ENCODE measurements around the gene ABR. TPM values are rescaled to one million over a fixed set of nuclear protein-coding genes. Genes with fewer than 3 reads are reported as not detected.
"Not testable (repeated sequence)": the region's sequence is repeated elsewhere in the genome, so short reads cannot be mapped to it uniquely, and the experiment has no call there.

The ABR gene
- total RNA-seq, 1 donor from 2014 or later = 92.7 TPM

DNA sequence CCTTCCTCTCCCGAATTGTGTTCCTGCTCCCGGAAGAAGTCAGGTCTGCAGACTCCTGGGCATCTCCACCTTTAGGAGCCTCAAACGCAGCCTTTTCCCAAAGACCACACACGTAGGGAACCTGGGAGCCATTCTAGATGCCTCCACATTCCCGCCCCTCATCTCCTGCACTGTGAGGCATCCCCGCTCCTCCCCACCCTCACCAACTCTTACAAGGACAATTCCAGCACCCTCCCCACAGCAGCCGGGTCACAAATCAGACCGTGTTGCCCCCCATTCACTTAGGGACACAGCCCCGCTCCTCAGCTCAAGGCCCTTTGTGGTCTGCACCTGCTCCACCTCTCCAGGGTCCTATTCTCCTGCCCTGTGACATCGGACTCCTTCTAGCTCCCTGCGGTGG is 49.6 kb downstream of the ABR start:
- H3K36me3 ChIP-seq = no peaks in the 10 kb centered on the region
- H3K4me1 Mint-ChIP-seq = peaks cover 30% of the 10 kb centered on the region
- H3K27me3 ChIP-seq = no peaks in the 10 kb centered on the region
- no peak overlapping the region for H3K27ac ChIP-seq
- no peaks in the 10 kb centered on the region for H3K4me1 ChIP-seq
- H3F3A ChIP-seq (ENCODE audit: low read depth) = no peaks in the 10 kb centered on the region
- H3K4me2 ChIP-seq = no peak overlapping the region
- no peaks in the 10 kb centered on the region for H3K9me3 ChIP-seq (ENCODE audit: low read depth)
- no peaks in the 10 kb centered on the region for H3K79me2 ChIP-seq (ENCODE audit: low read depth)
- H3K36me3 Mint-ChIP-seq = peaks cover 11% of the 10 kb centered on the region
- H3K4me3 ChIP-seq = no peak overlapping the region
- H2AFZ ChIP-seq (replicated peaks) = no peak overlapping the region
- peaks cover 3% of the 10 kb centered on the region for H3K9me3 Mint-ChIP-seq
- no peak for TF ChIP-seq EZH2 (IDR thresholded peaks at IDR 0.05)
- TF ChIP-seq, protein P1, sequence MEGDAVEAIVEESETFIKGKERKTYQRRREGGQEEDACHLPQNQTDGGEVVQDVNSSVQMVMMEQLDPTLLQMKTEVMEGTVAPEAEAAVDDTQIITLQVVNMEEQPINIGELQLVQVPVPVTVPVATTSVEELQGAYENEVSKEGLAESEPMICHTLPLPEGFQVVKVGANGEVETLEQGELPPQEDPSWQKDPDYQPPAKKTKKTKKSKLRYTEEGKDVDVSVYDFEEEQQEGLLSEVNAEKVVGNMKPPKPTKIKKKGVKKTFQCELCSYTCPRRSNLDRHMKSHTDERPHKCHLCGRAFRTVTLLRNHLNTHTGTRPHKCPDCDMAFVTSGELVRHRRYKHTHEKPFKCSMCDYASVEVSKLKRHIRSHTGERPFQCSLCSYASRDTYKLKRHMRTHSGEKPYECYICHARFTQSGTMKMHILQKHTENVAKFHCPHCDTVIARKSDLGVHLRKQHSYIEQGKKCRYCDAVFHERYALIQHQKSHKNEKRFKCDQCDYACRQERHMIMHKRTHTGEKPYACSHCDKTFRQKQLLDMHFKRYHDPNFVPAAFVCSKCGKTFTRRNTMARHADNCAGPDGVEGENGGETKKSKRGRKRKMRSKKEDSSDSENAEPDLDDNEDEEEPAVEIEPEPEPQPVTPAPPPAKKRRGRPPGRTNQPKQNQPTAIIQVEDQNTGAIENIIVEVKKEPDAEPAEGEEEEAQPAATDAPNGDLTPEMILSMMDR (IDR thresholded peaks at IDR 0.05) = no peak
- TF ChIP-seq EZH2phosphoT487 (IDR thresholded peaks at IDR 0.05) = no peak
- no peak overlapping the region for H3K9ac ChIP-seq
- no peak overlapping the region for H3K27ac Mint-ChIP-seq
- no peak overlapping the region for H3K4me3 Mint-ChIP-seq
- DNase-seq (ENCODE audit: low spot score) = no peak
- H3K27me3 Mint-ChIP-seq (ENCODE audit: insufficient read depth, low read depth) = peaks cover 6% of the 10 kb centered on the region
- peaks cover 10% of the 10 kb centered on the region for H4K20me1 ChIP-seq (ENCODE audit: low read depth)

DNA sequence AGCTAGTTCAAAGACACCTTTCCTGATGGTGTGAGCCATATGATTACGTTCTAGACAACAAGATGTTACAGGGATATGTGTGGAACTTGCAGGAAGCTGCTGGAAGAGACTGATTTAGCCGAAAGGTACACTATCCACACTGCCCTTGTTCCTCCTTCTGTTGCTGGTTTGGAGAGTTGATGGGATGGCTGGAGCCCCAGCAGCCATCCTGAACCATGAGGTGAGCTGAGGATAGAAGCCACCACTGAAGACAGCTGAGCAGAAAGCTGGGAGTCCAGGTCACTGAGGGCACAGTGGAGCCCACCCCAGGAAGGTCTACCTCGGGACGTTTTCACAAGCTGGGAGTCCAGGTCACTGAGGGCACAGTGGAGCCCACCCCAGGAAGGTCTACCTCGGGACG is 51.3 kb downstream of the ABR start:
- H3F3A ChIP-seq (ENCODE audit: low read depth); H2AFZ ChIP-seq (replicated peaks); H3K4me3 ChIP-seq; DNase-seq (ENCODE audit: low spot score); H3K27ac Mint-ChIP-seq; H3K27ac ChIP-seq; H3K27me3 Mint-ChIP-seq (ENCODE audit: insufficient read depth, low read depth); H3K9ac ChIP-seq; H3K4me2 ChIP-seq; H3K79me2 ChIP-seq (ENCODE audit: low read depth); H3K4me1 ChIP-seq; H3K36me3 ChIP-seq; H3K27me3 ChIP-seq; H3K4me3 Mint-ChIP-seq; H3K9me3 ChIP-seq (ENCODE audit: low read depth); H3K9me3 Mint-ChIP-seq: not testable (repeated sequence)
- Mint-ChIP-seq H3K4me1 (peaks cover 42% of the 10 kb centered on the region), H3K36me3 (peaks cover 11% of the 10 kb centered on the region)
- peaks cover 18% of the 10 kb centered on the region for H4K20me1 ChIP-seq (ENCODE audit: low read depth)

DNA sequence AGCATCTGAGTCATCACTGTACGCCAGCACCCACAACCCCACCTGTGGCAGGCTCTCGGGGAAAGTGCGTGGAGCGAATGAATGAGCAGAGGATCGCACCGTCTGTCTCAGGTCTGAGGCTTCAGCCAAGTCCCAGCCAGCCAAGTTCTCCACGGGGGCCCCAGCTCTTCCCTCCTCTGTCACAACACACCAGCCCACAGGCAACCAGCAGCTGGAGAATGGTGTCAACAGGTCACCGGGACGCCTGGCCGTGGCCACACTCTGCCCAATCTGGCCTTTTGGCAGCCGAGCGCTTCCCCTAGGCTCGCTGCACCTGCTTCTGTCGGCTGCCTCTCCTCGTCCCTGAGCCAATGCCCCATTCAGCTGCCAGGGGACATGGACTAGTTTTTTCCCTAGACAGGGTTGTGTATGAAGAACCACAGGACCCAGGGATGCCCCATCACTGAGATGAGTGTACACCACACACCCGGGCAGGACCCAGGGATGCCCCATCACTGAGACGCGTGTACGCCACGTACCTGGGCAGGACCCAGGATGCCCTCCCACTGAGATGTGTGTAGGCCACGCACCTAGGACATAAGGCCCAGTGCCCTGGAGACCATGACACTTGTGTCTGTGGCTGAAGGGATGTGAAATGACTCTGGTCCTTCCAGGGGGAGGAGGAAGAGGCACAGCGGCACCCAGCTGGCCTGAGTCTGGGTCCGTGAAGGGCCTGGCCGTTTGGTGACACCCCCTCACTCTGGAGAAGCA is 52.8 kb downstream of the ABR start:
- H3K36me3 ChIP-seq = no peaks in the 10 kb centered on the region
- H3K79me2 ChIP-seq (ENCODE audit: low read depth) = no peaks in the 10 kb centered on the region
- no peaks in the 10 kb centered on the region for H3F3A ChIP-seq (ENCODE audit: low read depth)
- H3K27ac ChIP-seq = no peak overlapping the region
- no peak overlapping the region for H3K4me3 ChIP-seq
- no peak overlapping the region for H3K9ac ChIP-seq
- Mint-ChIP-seq H3K4me3 (no peak overlapping the region), H3K27me3 (ENCODE audit: insufficient read depth, low read depth) (peaks cover 4% of the 10 kb centered on the region), H3K9me3 (peaks cover 1% of the 10 kb centered on the region), H3K27ac (no peak overlapping the region), H3K36me3 (peaks cover 11% of the 10 kb centered on the region), H3K4me1 (peaks cover 48% of the 10 kb centered on the region)
- no peak for DNase-seq (ENCODE audit: low spot score)
- TF ChIP-seq, protein P1 (IDR thresholded peaks at IDR 0.05) = no peak
- TF ChIP-seq EZH2phosphoT487 (IDR thresholded peaks at IDR 0.05) (no peak), EZH2 (IDR thresholded peaks at IDR 0.05) (no peak)
- H2AFZ ChIP-seq (replicated peaks) = no peak overlapping the region
- no peaks in the 10 kb centered on the region for H3K27me3 ChIP-seq
- H3K9me3 ChIP-seq (ENCODE audit: low read depth) = no peaks in the 10 kb centered on the region
- no peaks in the 10 kb centered on the region for H3K4me1 ChIP-seq
- no peak overlapping the region for H3K4me2 ChIP-seq
- peaks cover 33% of the 10 kb centered on the region for H4K20me1 ChIP-seq (ENCODE audit: low read depth)

DNA sequence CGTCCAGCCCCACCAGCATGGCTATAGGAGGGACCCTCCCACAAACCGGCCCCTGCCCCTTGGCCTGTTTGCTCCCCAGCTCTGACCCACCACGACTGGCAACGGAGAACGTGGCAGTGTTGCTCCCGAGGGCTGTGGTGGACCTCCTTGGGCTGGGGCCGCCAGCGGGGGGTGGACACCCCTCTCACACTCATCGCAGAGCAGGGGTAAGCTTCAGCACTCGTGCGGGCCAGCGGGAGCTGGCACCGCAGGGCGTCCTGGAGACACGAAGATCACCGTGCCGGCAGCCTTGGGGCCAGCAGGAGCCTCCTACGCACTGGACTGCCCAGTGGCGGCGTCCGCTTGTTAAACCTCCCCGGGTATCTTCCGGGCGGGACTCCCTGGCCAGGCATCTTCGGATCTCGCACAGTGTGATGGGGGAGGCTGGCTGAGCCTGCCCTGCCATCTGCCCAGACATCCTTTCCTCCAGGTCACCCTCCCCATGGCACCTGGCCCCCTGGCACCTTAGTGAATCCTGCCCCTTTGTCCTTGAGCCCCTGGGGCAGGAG is 53.5 kb downstream of the ABR start:
- no peaks in the 10 kb centered on the region for H3K36me3 ChIP-seq
- H3K36me3 Mint-ChIP-seq = peaks cover 11% of the 10 kb centered on the region
- peaks cover 3% of the 10 kb centered on the region for H3F3A ChIP-seq (ENCODE audit: low read depth)
- no peak overlapping the region for H3K9ac ChIP-seq
- no peaks in the 10 kb centered on the region for H3K9me3 Mint-ChIP-seq
- H3K4me1 ChIP-seq = peaks cover 2% of the 10 kb centered on the region
- no peak overlapping the region for H3K4me2 ChIP-seq
- H4K20me1 ChIP-seq (ENCODE audit: low read depth) = peaks cover 37% of the 10 kb centered on the region
- no peak overlapping the region for H3K27ac ChIP-seq
- H3K4me3 ChIP-seq = no peak overlapping the region
- no peaks in the 10 kb centered on the region for H3K79me2 ChIP-seq (ENCODE audit: low read depth)
- H3K4me3 Mint-ChIP-seq = no peak overlapping the region
- no peaks in the 10 kb centered on the region for H3K9me3 ChIP-seq (ENCODE audit: low read depth)
- H3K27ac Mint-ChIP-seq = no peak overlapping the region
- no peak for DNase-seq (ENCODE audit: low spot score)
- H3K4me1 Mint-ChIP-seq = peaks cover 47% of the 10 kb centered on the region
- H2AFZ ChIP-seq (replicated peaks) = no peak overlapping the region
- peaks cover 3% of the 10 kb centered on the region for H3K27me3 Mint-ChIP-seq (ENCODE audit: insufficient read depth, low read depth)
- TF ChIP-seq EZH2phosphoT487 (IDR thresholded peaks at IDR 0.05) (no peak), EZH2 (IDR thresholded peaks at IDR 0.05) (no peak)
- TF ChIP-seq, protein P1 (IDR thresholded peaks at IDR 0.05) = no peak
- no peaks in the 10 kb centered on the region for H3K27me3 ChIP-seq
